K562 (cell line): ENCODE measurements around the gene PSMC4. TPM values are rescaled to one million over a fixed set of nuclear protein-coding genes. Genes with fewer than 3 reads are reported as not detected.

Source experiments
- ATF3 ChIP-seq, 2 experiments: fragments of 450-650 bp in 1 of 2; sonication (generic) in 1 of 2; formaldehyde crosslinking in 1 of 2; IDR thresholded peaks in 1 of 2; conservative IDR thresholded peaks in 1 of 2; 2 replicates each; pipeline versions ENCODE4 v1.6.1 to v1.8.1; 2016 to 2023; ENCODE audit warnings: mild to moderate bottlenecking in 2 of 2, moderate library complexity in 2 of 2, inconsistent platforms in 1 of 2, missing genetic modification reagents in 1 of 2
- CBX8 ChIP-seq: fragments of 200-600 bp; sonication (generic); IDR thresholded peaks from 2 replicates; pipeline ENCODE4 v1.6.1; 2012; ENCODE audit warnings: borderline replicate concordance, mixed run types, low read depth, mild to moderate bottlenecking, moderate library complexity, mixed read lengths, low read length, control low read depth, inconsistent platforms; ENCODE audit not compliant: poor library complexity, severe bottlenecking; ENCODE audit errors: extremely low read depth
- FOS ChIP-seq: IDR thresholded peaks from 3 replicates; pipeline ENCODE4 v1.6.1; 2011; ENCODE audit not compliant: insufficient read length; ENCODE audit errors: extremely low read depth
- HDAC1 ChIP-seq, 2 experiments: fragments of 450-650 bp; IDR thresholded peaks; 2 replicates each; pipeline ENCODE4 v1.6.1; 2016 to 2017; ENCODE audit warnings: inconsistent platforms in 1 of 2, mild to moderate bottlenecking in 1 of 2, moderate library complexity in 1 of 2
- HMG20B ChIP-seq: fragments of 250-450 bp; sonication (Bioruptor Pico); IDR thresholded peaks from 2 replicates; pipeline ENCODE4 v1.5.0; 2021; ENCODE audit warnings: mild to moderate bottlenecking
- MNT ChIP-seq, 2 experiments: fragments of 450-650 bp; conservative IDR thresholded peaks; 2 replicates each; pipeline ENCODE4 v1.6.1; 2017; ENCODE audit warnings: mild to moderate bottlenecking in 2 of 2, moderate library complexity in 2 of 2
- MYBL2 ChIP-seq, 2 experiments: fragments of 450-650 bp in 1 of 2; sonication (generic) in 1 of 2; formaldehyde crosslinking in 1 of 2; IDR thresholded peaks; 2 replicates each; pipeline versions ENCODE4 v1.6.1 to v1.8.1; 2017 to 2022; ENCODE audit warnings: borderline replicate concordance in 1 of 2, inconsistent platforms in 1 of 2, low read depth in 1 of 2, mild to moderate bottlenecking in 1 of 2, missing genetic modification reagents in 1 of 2, moderate library complexity in 1 of 2
- NR2C2 ChIP-seq, 2 experiments: fragments of 200-800 bp in 1 of 2; sonication (Bioruptor generic) in 1 of 2; sonication (generic) in 1 of 2; formaldehyde crosslinking in 1 of 2; IDR thresholded peaks; 2 replicates each; pipeline versions ENCODE4 v1.6.1 to v1.8.0; 2016 to 2022; ENCODE audit warnings: mild to moderate bottlenecking in 1 of 2, missing compliant biosample characterization in 1 of 2, missing genetic modification characterization in 1 of 2, missing genetic modification reagents in 1 of 2
- RCOR1 ChIP-seq, 2 experiments: IDR thresholded peaks; 2 replicates each; pipeline ENCODE4 v1.6.1; 2012; ENCODE audit warnings: low read depth in 2 of 2, low read length in 2 of 2, borderline replicate concordance in 1 of 2, improper control_type of control experiment in 1 of 2
- SIX5 ChIP-seq, 2 experiments: IDR thresholded peaks; 2 replicates each; pipeline ENCODE4 v1.6.1; 2011; ENCODE audit warnings: low read length in 2 of 2, borderline replicate concordance in 1 of 2, low read depth in 1 of 2, mild to moderate bottlenecking in 1 of 2, moderate library complexity in 1 of 2; ENCODE audit not compliant: insufficient read depth in 1 of 2
- SRSF9 ChIP-seq: fragments of 200-400 bp; formaldehyde crosslinking; IDR thresholded peaks from 2 replicates; pipeline ENCODE4 v1.6.1; 2017; ENCODE audit warnings: low read depth, low read length, borderline replicate concordance
- TCF7L2 ChIP-seq: fragments of 150-350 bp; IDR thresholded peaks from 2 replicates; pipeline ENCODE4 v1.6.1; 2016; ENCODE audit warnings: low read depth, mild to moderate bottlenecking, low read length, moderate library complexity
- ZBTB12 ChIP-seq: fragments of 250-450 bp; sonication (Bioruptor Pico); IDR thresholded peaks from 2 replicates; pipeline ENCODE4 v1.4.0; 2020
- ZNF12 ChIP-seq: sonication (generic); formaldehyde crosslinking; IDR thresholded peaks from 2 replicates; pipeline ENCODE4 v1.4.0; 2020; ENCODE audit warnings: mild to moderate bottlenecking, missing genetic modification reagents
- ZNF134 ChIP-seq: fragments of 250-450 bp; sonication (Bioruptor Pico); conservative IDR thresholded peaks from 2 replicates; pipeline ENCODE4 v1.4.0; 2020
- ZNF274 ChIP-seq: IDR thresholded peaks from 2 replicates; pipeline ENCODE4 v1.6.1; 2011; ENCODE audit warnings: low read depth, mild to moderate bottlenecking, low read length, moderate library complexity, borderline replicate concordance
- ZNF507 ChIP-seq: conservative IDR thresholded peaks from 2 replicates; pipeline ENCODE4 v1.6.1; 2017; ENCODE audit warnings: missing genetic modification characterization, missing compliant biosample characterization
- polyA plus RNA-seq, 8 experiments: library from polyadenylated mRNA; depleted of rRNA in 4 of 8; stranded (reverse) in 5 of 8; unstranded in 3 of 8; fragments of >200 nt; fragmentation: Nextera tagmentation in 2 of 8; fragmentation: Illumina TruSeq in 1 of 8; extraction: Ambion mirVana in 2 of 8; extraction: Trizol in 1 of 8; gene quantifications; 2 replicates each; pipeline versions ENCODE4 v1.2.1 to v1.2.3, GENCODE V29; 2011 to 2014; ENCODE audit warnings: inconsistent platforms in 1 of 8, missing spikeins in 1 of 8
- total RNA-seq, 7 experiments: library from RNA; depleted of rRNA in 6 of 7; stranded (reverse); fragments of >200 nt in 6 of 7; fragmentation: Illumina TruSeq in 2 of 7; extraction: Trizol in 2 of 7; gene quantifications; 2 replicates each; pipeline versions ENCODE4 v1.2.1 to v1.2.3, GENCODE V29; 2011 to 2021; ENCODE audit warnings: low replicate concordance in 1 of 7

Gene PSMC4
- total and polyA plus RNA-seq, 9 of the 15 experiments (the other 6 are each of a cell fraction or from before 2014, with no cell fraction given) = 45.9 to 475 (median 142) TPM

- TF ChIP-seq FOS = no peak
- TF ChIP-seq NR2C2 (CRISPR knock-in tag; IDR thresholded peaks at IDR 0.05) = no peak
- peak; percentile 76 for TF ChIP-seq NR2C2 (tag; IDR thresholded peaks at IDR 0.05)
- peak in 1 of 2 experiments; percentile 76; a peak in 2 of 4 replicates for TF ChIP-seq HDAC1 (IDR thresholded peaks at IDR 0.05)
- peak; percentile 64 for TF ChIP-seq ATF3 (IDR thresholded peaks at IDR 0.05)
- no peak; the same call in 1 of the 2 replicates for TF ChIP-seq ATF3 (CRISPR knock-in tag; conservative IDR thresholded peaks at IDR 0.05)
- TF ChIP-seq ZBTB12 (CRISPR knock-in tag) = peak; percentile 86
- TF ChIP-seq RCOR1 (IDR thresholded peaks at IDR 0.05; ENCODE audit: borderline replicate concordance in 1 of 2, low read depth in 2 of 2, low read length in 2 of 2) = no peak; a peak in 1 of 4 replicates
- TF ChIP-seq MNT (conservative IDR thresholded peaks at IDR 0.05) = peak; percentile 90 to 96
- no peak for TF ChIP-seq ZNF274
- TF ChIP-seq HMG20B (CRISPR knock-in tag) = no peak
- no peak for TF ChIP-seq ZNF134 (CRISPR knock-in tag)
- TF ChIP-seq ZNF12 (CRISPR knock-in tag) = no peak
- peak; percentile 85 to 87 for TF ChIP-seq SIX5 (IDR thresholded peaks at IDR 0.05; ENCODE audit: borderline replicate concordance in 1 of 2, insufficient read depth in 1 of 2, low read depth in 1 of 2, low read length in 2 of 2)
- TF ChIP-seq TCF7L2 = no peak
- no peak for TF ChIP-seq MYBL2 (IDR thresholded peaks at IDR 0.05; ENCODE audit: low read depth)
- no peak for TF ChIP-seq MYBL2 (CRISPR knock-in tag; IDR thresholded peaks at IDR 0.05; ENCODE audit: borderline replicate concordance)
- no peak for TF ChIP-seq SRSF9
- TF ChIP-seq ZNF507 (tag) = no peak
- no peak for TF ChIP-seq CBX8
Observed at GRCh38 chr19:39970675-39971379, at the start of gene PSMC4 (continued).
